Umbilical cord (tissue), 2 donors: ENCODE measurements around the gene SMIM9. TPM values are rescaled to one million over a fixed set of nuclear protein-coding genes. Genes with fewer than 3 reads are reported as not detected.

ENCODE experiments used
- DNase-seq: peaks from one replicate; pipeline ENCODE4 v3.0.0-alpha.2; 2015; ENCODE audit warnings: low spot score
- total RNA-seq: library from RNA; depleted of rRNA; stranded (reverse); fragments of >200 nt; gene quantifications from one replicate; pipeline ENCODE4 v1.2.3, GENCODE V29; 2014; ENCODE audit warnings: low replicate concordance; ENCODE audit not compliant: insufficient read depth

Gene SMIM9
- total RNA-seq, 1 donor from 2014 or later = not detected

DNA sequence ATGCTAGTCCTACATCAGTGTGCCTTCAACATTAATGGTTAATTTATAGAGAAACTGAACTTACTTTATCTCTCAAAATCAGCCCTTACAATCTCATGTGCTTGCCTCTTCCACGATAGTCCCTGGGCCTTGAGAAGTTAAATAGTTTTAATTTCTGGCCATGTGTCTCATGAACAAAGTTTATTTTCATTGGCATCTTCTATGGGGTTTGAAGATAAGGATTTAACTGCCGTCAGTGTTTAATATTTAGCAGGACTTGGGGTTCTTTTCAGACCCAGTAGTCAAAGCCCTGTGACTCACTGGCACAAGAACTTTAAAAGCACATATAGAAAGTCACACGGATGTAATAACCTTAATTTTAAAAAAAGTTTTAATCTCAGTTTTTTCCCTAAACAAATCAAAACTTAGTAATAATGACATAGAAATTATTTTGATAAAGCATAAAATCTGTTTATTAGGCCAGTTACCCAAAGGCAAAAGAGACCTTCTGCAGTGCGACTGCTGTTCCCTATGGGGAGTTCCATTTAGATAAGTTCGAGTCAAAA, 19.1 kb downstream of the SMIM9 start:
- no peak for DNase-seq

- no peak for DNase-seq
Measured at GRCh38 chrX:154813801-154814200, 20.7 kb downstream of the SMIM9 start.

DNA sequence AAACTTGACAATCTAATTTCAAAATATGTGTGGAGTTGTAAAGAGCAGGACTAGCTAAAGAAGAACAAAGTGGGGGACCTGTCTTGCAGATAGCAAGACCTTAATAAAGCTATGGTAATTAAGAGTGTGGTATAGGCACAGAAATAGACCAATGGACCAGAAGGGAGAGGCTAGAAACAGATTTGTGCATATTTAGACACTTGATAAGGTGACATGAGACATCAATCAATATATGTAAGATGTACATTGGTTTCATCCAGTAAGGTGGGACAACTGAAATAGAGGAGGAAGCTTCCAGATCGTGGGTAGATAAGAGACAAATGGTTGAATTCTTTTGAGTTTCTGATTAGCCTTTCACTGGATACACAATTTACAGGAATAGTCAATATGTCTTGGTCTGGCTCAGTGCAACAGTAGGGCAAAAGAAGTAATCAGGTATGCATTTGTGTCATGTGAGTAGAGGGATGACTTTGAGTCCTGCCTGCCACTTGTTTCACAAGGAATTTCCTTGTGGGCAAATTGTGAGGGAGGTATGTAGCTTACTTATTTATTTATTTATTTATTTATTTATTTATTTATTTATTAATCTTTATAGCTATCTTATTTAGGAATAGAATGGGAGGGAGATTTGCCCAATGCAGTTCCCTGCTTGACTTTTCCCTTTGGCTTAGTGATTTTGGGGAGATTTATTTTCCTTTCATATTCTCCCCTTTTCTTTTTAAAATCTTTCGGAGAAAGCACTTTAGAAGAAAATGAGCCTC, 21.9 kb downstream of the SMIM9 start:
- no peak for DNase-seq

GRCh38 chrX:154809939-154810665, 24.4 kb downstream of the SMIM9 start:
- no peak for DNase-seq

DNA sequence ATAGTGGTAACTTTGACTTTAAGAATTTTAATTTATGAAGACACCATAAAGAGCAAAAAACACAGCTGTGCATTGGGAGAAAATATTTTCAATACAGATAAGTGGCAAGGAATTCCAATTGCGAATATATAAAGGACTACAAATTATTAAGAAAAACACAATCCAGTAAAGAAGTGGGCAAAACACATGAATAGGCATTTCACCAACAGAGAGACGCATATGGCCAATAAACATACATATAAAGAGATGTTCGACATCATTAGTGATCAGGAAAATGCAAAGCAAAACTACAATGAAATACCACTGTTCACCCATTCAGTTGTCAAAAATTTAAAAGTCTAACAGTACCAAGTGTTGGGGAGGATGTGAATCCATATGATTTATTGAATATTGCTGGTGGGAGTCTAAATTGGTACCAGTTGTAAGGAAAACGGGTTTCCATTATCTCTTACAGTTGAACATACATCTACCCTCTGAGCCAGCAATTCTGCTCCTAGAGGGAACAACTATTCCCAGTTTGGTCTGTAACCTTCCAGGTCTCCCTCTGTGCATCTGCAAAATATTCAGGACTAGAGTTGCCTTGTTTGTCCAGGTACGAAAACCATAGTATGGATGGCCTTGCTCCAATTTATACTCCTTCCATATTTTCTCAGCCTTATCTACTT, 27.5 kb downstream of the SMIM9 start:
- no peak for DNase-seq

DNA sequence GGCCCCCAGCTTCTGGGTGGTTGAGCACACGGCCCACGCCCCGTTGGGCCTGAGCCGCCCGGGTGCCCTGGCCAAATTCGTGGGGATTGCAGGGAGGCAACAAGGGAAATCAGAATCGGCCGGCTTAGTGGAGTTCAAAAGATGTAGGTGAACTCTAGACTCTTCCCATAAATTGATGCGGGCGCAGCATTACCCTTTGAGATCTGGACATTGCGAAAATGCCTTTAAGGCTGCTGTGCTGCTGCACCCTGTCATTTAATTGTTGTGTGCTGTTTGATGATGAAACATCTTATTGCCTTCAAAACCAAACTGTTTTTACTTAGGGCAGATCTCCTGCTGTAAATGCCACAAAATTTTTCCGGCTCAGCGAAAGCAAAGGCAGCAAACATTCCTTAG, 28.8 kb downstream of the SMIM9 start:
- no peak for DNase-seq

DNA sequence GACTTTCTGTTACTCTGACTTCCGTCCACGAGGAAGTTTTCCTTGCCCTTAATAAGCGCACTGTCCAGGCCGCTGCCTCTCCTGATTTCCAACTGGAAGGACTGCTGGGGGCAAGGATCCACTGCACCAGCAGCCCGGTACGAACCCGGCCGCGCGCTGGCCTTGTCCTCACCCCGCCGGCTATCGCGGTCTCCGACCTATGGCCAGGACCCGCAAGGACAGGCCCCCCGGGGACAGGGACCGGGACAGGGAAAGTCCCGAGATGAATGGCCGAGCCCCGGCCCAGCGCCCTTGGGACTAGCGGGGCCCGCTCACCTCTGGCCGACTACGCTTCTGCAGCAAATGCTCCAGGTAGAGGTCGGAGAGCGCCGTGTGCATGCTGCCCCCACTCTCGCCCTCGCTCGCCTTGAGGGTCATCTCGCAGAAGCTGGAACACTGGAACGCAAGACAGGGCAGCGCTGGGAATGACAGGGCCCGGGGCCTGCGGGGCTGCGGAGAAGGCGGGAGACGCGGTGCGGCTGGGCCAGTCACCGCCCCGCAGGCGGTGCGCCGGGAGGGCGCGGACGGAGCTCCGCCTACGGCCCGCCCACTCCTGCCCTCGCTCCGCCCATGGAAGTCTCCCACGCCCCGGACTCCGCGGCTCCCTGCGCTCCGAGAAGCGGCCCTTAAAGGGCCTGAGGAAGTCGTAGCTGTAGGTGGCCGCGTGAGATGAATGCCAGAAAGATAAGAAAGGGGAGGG, 29.3 kb downstream of the SMIM9 start, which contains the start of gene MPP1:
Gene MPP1 (minus strand): TSS at position 529 of the 739 bp plus-strand sequence. CDS start 112 bp downstream, at position 417.
- peak; percentile 81 for DNase-seq

GRCh38 chrX:154804261-154804956, 30.1 kb downstream of the SMIM9 start:
- no peak for DNase-seq

DNA sequence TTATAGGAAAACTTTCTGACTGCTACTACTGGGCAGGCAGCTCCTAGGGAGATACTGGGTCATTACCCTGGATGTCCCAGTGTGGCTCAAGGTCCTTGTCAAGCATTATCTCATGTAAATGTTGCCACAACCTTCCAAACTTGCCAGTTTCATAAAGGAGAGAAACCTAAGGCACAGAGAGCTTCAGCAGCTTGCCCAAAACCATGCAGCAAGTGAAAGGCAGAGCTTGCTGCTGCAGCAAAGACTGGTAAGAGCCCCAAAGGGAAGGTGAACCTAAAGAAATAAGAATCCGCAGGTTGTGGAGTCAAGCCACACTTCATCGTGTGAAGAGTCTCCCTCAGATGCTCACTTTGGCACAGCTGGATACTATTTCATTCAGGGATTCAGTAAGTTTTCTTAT, 31.5 kb downstream of the SMIM9 start:
- no peak for DNase-seq

- DNase-seq = no peak
Measured at GRCh38 chrX:154800478-154801210, 33.8 kb downstream of the SMIM9 start.

DNA sequence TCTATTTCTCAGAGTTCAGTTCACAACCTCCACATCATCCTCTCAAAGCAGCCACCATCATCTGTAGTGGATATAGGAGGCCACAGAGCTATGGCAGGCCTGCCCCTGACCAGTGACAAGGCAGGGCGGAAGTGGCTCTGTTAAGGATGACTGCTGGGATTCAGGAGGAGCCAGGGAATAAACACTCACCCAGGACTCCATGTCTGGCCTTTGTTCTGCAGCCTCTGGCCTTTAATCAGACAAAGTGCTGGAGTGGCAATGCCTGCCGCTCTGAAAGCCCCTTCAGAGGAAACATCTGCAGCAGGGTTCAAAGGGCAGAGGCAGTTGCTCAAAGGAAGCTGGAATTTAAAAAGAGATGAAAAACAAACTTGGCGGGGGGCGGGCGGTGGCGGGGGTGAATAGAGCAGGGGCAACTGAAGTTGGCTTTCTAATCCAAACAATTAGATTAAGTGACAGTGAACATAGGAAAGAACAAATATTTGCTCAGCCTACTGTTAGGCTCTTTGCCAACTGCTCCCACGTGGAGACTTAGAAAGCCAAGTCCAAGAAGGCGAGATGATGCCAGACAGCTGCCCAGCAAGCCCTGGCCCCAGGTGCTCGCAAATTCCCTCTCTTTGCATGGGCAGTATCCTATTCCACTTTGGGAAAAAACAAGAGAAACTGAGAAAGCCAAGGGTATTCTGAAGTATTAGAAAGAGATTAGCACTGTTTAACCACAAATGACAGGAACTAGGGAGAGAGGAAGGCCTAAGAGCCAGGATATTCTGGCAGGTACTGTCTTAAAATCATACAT, 34.7 kb downstream of the SMIM9 start:
- no peak for DNase-seq

DNA sequence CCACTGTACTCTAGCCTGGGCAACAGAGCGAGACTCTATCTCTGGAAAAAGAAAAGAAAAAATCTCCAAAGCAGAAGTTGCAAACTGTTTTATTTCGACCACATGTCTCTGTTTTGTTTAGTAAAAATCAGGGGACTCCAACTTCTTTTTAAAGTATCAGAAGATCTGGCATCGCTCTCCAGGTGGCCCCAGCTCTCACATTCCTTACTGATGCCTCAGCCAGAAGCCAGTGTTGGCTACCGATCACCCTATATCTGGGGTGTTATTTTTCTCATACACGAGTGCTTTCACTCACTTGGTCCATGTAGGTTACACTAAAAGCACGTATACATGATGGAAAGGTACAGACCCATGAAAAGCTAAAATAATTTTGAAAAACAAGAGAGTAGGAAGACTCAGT, 37.5 kb downstream of the SMIM9 start:
- no peak for DNase-seq

GRCh38 chrX:154795016-154795415, 39.4 kb downstream of the SMIM9 start:
- DNase-seq = no peak

DNA sequence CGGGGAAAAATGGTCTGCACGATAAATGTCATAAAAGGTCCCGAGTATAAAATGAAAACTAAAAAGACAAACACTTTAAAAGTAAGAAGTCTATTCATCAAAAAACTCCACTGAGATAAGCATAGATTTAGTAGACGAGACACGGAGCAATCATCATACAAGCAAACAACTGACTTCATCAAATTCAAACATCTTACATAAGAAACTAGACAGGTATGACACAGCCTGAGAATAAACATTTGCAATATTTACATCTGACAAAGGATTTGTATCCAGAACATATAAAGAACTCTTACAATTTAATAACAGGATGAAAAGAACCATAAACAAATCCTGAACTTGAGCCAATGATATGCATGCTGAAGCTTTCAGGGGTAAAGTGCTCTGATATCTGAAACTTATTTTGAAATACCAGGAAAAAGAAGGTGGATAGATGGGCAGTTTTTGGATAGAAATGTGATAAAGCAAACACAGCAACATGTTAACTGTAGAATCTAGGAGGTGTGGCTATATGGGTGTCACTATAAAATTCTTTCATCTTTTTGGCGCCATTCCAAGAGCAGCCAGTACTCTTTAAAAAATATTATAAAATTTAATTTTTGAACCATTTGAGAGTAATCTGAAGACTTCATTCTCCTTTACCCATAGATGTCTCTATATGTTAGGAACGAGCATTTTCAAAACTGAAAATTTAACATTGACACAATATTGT, 41.2 kb downstream of the SMIM9 start:
- DNase-seq = no peak

- DNase-seq = no peak
Measured at GRCh38 chrX:154791939-154792338, 42.5 kb downstream of the SMIM9 start.

DNA sequence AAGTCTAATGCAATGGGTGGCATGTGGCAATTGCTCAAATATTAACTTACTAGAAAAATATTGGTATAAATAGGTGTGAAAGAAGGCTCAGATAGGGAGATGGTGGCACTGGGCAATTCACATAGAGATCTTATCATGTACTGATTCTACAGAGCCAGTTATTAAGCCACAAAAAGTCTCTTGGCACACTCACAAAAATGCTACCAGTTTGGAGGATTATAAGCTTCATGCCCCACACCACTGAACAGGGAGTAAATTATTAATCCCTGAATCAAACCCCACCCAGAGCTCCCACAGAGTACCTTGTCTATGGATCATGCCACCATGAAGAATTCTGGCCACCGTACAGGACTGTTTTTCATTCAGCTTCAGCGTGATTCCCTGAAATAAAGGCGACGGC, 43.0 kb downstream of the SMIM9 start:
- no peak for DNase-seq

DNA sequence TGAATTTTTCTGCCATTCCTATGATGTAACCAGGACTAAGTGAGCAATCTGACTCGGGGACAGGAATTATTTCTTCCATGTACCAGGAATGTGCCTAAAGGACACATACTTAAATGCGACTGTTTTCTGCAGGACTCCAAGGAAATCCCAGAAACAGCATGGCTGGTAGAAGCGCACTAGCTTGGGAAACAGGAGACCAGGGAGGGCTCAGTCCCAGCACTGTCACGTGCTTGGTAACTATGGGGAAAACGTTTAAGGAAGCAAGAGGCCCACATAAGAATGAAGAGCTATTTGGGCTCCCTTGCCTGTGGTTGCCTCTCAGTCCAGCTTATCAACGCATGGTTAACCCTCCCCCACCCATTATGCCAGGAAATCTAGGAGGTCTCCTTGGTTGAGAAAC, 48.7 kb downstream of the SMIM9 start:
- peak; percentile 4 for DNase-seq

GRCh38 chrX:154784149-154784995, 50.1 kb downstream of the SMIM9 start:
- DNase-seq = no peak
